GM19372 (cell line): ENCODE data around the gene ROR1.

Experiments
- ATAC-seq: cut with Tn5 transposase; IDR thresholded peaks from one replicate; pipeline ENCODE4 v1.9.1; 2021; ENCODE audit warnings: mild to moderate bottlenecking, low read depth, moderate library complexity; ENCODE audit not compliant: unreplicated experiment

The ROR1 gene

DNA sequence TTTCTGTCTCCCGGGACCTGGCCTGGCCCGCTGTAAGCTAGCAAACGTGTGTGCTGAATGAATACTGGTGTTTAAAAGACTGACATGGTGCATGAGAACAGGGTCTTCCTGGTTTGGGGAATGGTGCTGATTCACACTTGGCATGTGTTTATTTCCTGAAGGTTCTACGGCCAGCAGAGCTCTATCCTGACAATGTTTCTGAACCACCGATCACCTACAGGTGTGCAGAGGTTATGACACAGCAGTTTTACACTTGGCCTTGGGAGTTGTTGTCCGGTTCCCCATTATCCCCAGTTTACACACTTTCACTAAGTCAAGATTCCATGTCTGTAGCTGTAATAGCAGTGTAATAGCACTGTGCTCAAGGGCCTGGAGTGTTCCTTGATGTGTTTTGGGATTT is 127.3 kb downstream of the ROR1 start:
- ATAC-seq = no peak

GRCh38 chr1:63902844-63903589 is 129.2 kb downstream of the ROR1 start:
- ATAC-seq = no peak

- ATAC-seq = no peak
These were observed 130.3 kb downstream of the ROR1 start for GRCh38 chr1:63903947-63904610.

- no peak for ATAC-seq
These were observed 131.0 kb downstream of the ROR1 start for GRCh38 chr1:63904826-63905225.

DNA sequence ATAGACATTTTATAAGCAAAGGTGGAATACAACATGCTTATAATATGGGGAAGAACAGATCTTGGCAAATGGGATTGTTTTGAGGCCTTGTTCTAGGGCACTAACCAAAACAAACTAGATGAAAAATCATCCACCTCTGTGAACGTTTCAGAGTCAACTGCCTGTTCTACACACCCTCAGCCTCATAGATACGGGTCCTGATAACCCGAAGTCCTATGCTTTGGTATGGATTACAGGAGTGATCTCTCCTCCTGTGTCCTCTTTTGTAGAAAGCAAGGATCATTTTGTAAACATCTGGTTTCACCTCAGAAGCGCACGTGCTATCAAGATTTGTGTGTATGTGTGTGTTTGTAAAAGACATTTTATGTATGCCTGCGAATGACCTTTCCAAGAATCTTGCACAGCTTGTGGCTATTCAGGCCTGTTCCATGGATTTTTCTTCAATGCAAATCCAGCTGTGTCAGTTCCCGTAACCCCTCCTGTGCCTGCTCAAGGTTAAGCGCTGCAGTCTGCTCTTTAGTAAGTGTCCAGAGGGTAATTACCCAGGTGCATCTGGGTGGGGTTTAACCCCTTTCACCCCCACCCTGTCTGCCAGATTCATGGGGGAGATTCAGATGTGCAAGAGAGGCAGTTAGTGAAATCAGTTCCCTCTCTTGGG is 132.4 kb downstream of the ROR1 start:
- no peak for ATAC-seq

- ATAC-seq = no peak
These were observed 133.2 kb downstream of the ROR1 start for GRCh38 chr1:63907051-63907450.

GRCh38 chr1:63908016-63908415 is 134.2 kb downstream of the ROR1 start:
- ATAC-seq = no peak

DNA sequence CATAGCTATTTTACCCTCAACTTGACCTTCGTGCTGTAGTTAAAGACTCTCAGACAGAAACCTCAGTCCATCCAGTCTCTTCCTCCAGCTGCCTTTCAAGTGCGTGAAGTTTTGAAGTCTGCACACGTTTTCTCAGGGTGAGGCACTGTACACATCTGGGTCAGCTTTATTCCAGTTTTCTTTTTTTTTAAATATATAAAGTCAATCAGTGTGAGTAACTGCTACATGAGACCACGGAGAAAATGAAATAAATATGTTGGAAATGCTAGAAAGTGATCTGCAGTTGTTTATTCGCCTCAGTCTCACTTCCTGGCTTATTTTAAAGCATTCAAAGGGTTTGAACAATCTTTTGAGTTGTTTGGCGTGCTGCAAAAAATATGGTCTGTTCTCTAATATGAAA is 135.7 kb downstream of the ROR1 start:
- ATAC-seq = no peak

DNA sequence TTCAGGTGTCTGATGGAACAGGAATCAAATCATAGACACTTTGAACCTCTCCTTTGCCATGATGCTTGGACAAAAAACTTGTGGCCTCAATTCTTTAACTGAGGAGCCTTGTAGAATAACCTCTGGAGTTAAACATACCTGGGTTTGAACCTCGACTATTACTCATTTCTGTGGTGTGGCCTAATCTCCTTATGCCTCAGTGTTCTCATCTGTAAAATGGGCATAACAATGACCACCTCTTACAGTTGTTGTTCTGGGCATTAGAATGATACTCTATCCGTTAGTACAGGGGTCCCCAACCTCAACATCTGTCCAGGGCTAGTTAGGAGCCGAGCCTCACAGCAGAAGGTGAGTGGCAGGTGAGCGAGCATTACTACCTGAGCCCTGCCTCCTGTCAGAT is 137.2 kb downstream of the ROR1 start:
- ATAC-seq = no peak

DNA sequence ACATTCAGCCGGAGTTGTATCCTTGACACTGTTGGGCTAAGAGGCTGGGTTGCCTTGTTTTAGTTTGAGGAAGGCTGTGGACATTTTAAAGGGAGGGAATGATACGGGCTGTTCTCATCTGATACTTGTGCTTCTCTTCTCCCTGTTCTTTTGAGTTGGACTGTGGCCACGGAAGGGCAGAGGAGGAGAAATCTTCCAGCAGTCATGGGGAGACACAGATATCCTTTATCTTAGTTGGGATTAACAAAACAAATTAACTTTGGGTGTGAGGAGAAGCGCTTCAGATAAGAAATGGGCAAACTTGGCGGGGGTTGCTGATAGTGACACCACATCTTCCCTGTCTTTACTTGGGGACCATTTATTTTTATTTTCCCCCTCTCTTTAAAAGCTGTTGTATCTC is 138.8 kb downstream of the ROR1 start:
- ATAC-seq = no peak

GRCh38 chr1:63913533-63913932 is 139.7 kb downstream of the ROR1 start:
- no peak for ATAC-seq

- no peak for ATAC-seq
These were observed 140.4 kb downstream of the ROR1 start for GRCh38 chr1:63914241-63914640.

- no peak for ATAC-seq
These were observed 140.9 kb downstream of the ROR1 start for GRCh38 chr1:63914706-63915105.

GRCh38 chr1:63915121-63915520 is 141.3 kb downstream of the ROR1 start:
- no peak for ATAC-seq

DNA sequence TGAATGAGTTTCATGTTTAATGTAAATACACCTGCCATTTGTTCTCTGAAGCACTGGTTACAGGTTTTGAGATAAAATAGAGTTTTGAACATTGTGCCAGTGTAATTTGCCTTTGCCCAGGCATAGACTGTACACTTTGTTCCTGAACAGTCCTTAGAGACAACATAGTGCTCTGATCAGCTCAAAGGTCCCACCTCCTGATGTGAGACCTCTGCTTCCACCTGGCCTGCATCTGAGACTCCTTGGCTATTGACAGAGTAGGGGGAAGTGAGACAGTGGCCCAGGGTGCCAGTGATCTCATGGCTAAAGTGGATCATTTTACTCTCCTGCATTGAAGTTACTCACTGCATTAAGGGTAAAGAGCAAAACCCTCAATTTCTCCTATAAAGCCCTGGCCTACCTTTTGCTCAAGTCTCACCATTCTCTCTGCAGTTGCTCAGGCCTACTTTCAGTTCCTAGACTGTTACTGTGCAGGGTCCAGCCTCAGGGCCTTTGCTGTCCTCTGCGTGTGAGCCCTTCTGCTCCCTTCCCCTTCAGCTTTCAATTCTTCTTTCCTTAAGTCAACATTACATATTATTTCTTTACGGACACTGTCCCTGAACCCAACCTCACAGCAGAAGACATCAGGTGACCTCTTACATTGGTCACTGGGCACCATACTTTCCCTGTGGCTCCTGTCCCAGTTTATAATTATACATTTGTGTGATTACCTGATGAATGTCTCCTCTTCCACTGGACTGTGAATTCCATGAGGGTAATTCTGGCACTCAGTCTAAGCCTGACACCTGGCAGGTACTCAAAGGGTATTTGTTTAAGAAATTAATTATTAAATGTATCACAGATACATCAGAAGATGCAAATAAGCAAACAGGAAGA is 142.9 kb downstream of the ROR1 start:
- ATAC-seq = no peak

- no peak for ATAC-seq
These were observed 144.0 kb downstream of the ROR1 start for GRCh38 chr1:63917571-63918417.

DNA sequence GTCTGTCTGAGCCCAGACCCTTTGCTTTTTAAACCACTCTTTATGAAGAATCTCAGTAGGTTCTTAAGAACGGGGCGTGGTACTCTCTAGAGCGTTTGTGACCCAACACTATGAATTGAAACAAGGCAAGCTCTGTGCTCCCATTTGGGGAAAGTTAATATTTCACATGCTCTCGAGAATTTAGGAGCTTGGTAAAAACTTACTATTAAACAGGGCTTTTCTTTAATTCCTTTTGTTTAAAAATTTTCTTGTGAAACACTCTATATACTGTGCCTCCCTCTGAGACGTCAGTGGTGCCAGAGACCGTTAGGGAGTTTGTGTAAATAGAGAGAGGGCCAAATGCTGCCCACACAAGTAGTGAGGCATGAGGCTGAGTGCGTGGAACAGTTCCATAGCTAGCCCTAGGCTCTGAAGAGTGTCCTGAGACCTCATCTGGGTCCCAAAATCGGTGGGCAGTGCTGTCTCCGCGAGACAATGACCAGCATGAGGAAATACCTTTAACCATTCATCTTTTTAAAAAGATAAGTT is 144.7 kb downstream of the ROR1 start:
- ATAC-seq = no peak

DNA sequence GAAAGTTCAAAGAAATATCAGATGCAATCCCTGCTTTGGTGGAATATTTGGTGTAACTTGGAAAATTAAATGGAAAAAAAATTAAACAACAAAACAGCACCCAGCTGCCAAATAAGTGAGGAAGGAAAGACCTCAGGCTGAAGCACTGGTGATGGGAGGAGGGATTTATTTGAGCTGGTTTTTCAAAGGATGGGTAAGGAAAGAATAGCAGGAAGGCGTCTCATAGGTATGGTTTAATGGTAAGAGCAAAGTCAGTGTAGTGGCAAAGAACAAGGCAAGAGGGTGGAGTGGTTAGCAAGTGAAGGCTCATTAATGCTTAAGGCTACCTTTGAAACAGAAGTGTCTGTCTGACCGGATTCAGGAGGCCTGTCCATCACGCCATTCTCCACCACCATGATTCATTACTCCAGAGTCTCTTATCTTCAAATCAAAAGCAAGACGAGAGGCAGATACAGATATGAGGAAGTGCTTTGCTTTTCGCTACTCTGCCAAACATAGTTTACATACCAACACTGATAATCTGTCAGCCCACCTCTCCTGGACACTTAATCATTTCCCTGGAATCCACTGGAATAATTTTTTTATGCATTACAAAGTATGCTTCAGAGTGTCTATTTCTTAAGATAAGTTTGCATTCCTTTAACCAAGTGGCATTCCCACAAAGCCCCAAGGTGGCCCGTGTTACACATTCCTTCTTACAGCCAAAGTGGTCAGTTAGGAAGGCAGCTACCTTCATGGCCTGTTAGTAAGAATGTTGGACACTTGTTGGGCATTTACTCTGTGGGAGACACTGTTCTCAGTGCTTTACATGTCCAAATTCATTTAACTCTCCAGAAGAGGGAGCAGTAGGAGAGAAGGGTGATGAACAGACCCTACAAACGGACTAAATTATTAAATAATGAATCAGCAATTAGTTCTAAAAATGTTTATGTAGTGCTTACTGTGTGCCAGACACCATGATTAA is 146.6 kb downstream of the ROR1 start:
- ATAC-seq = no peak

GRCh38 chr1:63921359-63921758 is 147.5 kb downstream of the ROR1 start:
- ATAC-seq = no peak
